Measurements from ENCODE around the gene MBD3L2B. TPM values are rescaled to one million over a fixed set of nuclear protein-coding genes. Genes with fewer than 3 reads are reported as not detected.
"Not testable (repeated sequence)": the region's sequence is repeated elsewhere in the genome, so short reads cannot be mapped to it uniquely, and the experiment has no call there.

MBD3L2B gene
- not detected for polyA plus RNA-seq (2013, experiment 1 of 4)
- polyA plus RNA-seq (2013, experiment 2 of 4), result not detected
- not detected for polyA plus RNA-seq (2013, experiment 3 of 4)
- not detected for polyA plus RNA-seq (2013, experiment 4 of 4)

GRCh38 chr19:7021331-7021730 is at the start of gene MBD3L2B:
MBD3L2B (minus strand) TSS chr19:7021431; CDS start chr19:7021397, 34 bp downstream.
- H3K4me3 ChIP-seq (ENCODE audit: insufficient read depth, low read depth, low read length); H3K27me3 ChIP-seq (ENCODE audit: control insufficient read depth, insufficient read depth, low read length, poor library complexity, severe bottlenecking); H3K36me3 ChIP-seq (ENCODE audit: control insufficient read depth, insufficient read depth, low read length); H3K9me3 ChIP-seq (ENCODE audit: control insufficient read depth, low read length); H3K4me1 ChIP-seq (ENCODE audit: control insufficient read depth, insufficient read depth, low read length); H3K27ac ChIP-seq (ENCODE audit: insufficient read depth, low read depth, low read length, poor library complexity, severe bottlenecking): not testable (repeated sequence)
- no CpG with 5 or more reads among the region's 6 CpGs for WGBS, 2 experiments

DNA sequence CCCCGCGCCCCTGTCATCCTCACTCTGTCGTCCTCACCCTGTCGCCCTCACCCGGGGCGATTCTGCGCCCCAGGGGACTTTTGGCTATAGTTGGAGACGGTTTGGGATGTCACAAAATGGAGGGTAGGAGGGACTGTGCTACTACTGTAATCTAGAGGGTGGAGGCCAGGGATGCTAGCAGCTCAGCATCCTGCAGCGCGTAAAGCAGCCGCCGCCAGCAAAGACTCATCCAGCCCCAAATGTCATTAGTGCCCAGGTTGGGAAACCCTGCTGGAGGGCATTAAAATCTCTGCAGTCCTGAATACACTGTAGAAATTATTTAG is 48.6 kb upstream of the MBD3L2B start:
- H3K27me3 ChIP-seq (ENCODE audit: control insufficient read depth, insufficient read depth, low read length, poor library complexity, severe bottlenecking), result no peaks in the 10 kb centered on the region
- WGBS, 2 experiments, result 2 to 3% methylated on average over 12 of the region's 12 CpGs
- no peaks in the 10 kb centered on the region for H3K9me3 ChIP-seq (ENCODE audit: control insufficient read depth, low read length)
- H3K36me3 ChIP-seq (ENCODE audit: control insufficient read depth, insufficient read depth, low read length), result peaks cover 13% of the 10 kb centered on the region
- H3K27ac ChIP-seq (ENCODE audit: insufficient read depth, low read depth, low read length, poor library complexity, severe bottlenecking), result no peak overlapping the region
- no peaks in the 10 kb centered on the region for H3K4me1 ChIP-seq (ENCODE audit: control insufficient read depth, insufficient read depth, low read length)
- H3K4me3 ChIP-seq (ENCODE audit: insufficient read depth, low read depth, low read length), result peak overlapping the region; percentile 99

DNA sequence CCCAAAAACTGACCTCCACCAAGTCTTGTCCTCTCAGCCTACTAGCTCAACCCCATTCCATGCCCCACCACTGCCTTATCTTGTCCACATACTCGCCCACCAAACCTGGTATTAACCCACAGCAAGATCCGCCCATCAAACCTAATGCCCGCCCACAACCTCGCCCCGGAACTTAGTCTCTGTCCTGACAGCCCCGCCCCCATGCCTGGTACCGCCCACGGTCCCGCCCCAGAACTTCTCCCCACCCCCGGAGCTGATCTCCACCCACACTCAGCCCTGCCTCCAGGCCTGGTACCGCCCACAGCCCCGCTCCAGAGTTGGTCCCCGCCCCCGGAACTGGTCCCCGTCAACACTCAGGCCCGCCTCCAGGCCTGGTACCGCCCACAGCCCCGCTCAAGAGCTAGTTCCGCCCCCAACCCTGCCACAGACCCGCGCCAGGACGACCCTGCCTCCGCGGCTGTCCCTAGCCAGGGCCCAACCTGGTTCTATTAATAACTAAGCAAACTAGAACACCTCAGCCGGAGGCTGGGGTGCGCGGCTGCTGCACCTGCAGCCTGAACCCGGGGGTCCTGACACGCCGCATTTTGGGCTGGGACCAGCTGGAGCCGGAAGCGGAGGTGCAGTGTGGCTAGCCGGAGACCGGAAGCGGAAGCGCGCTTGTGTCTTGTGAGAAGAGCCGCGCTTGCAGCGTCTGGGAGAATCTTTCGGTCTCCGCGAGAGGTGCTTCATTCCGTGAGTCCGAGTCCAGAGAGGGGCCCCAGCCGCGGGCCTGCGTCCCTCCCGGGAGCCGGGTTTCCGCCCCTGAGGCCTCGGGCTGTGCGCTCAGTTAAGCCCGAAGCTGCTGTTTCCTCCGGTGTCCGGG is 48.0 kb upstream of the MBD3L2B start, which contains the start of gene ZNF557:
ZNF557 (plus strand) TSS at position 662 of the 862 bp plus-strand sequence. CDS start 5,372 bp downstream, outside the sequence.
- Histone ChIP-seq H3K4me3 (ENCODE audit: insufficient read depth, low read depth, low read length) (peak within 1 kb of the TSS; percentile 99), H3K27ac (ENCODE audit: insufficient read depth, low read depth, low read length, poor library complexity, severe bottlenecking) (peak within 1 kb of the TSS; percentile 55), H3K9me3 (ENCODE audit: control insufficient read depth, low read length) (no peaks in the 10 kb centered on the region), H3K4me1 (ENCODE audit: control insufficient read depth, insufficient read depth, low read length) (no peaks in the 10 kb centered on the region), H3K36me3 (ENCODE audit: control insufficient read depth, insufficient read depth, low read length) (peaks cover 7% of the 10 kb centered on the region), H3K27me3 (ENCODE audit: control insufficient read depth, insufficient read depth, low read length, poor library complexity, severe bottlenecking) (no peaks in the 10 kb centered on the region)
- 1 to 2% methylated on average over 56 of the region's 56 CpGs for WGBS, 2 experiments

GRCh38 chr19:7068599-7068998 is 47.4 kb upstream of the MBD3L2B start:
- Histone ChIP-seq H3K4me1 (ENCODE audit: control insufficient read depth, insufficient read depth, low read length) (no peaks in the 10 kb centered on the region), H3K9me3 (ENCODE audit: control insufficient read depth, low read length) (no peaks in the 10 kb centered on the region), H3K27ac (ENCODE audit: insufficient read depth, low read depth, low read length, poor library complexity, severe bottlenecking) (no peak overlapping the region), H3K36me3 (ENCODE audit: control insufficient read depth, insufficient read depth, low read length) (peaks cover 4% of the 10 kb centered on the region), H3K27me3 (ENCODE audit: control insufficient read depth, insufficient read depth, low read length, poor library complexity, severe bottlenecking) (no peaks in the 10 kb centered on the region), H3K4me3 (ENCODE audit: insufficient read depth, low read depth, low read length) (peak overlapping the region; percentile 99)
- 83 to 89% methylated on average over 5 to 6 of the region's 6 CpGs for WGBS, 2 experiments

DNA sequence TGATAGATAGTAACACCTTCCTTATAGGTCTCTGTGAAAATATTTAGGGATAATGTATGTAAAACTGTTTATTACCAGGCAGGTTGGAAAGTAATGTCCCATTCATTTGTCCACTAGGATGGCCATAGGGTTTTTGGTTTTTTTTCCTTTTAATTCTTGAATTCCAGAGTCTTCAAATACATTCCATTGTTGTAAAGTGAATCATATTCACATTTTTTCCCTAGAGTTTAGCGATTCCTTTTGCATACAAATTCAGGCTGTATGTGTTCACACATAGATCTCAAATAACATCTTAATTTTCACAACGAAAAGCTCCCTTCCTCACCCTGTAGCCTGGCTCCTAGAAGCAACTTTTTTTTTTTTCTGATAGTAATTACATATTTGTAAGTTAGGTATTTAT is 46.5 kb upstream of the MBD3L2B start:
- Histone ChIP-seq H3K4me3 (ENCODE audit: insufficient read depth, low read depth, low read length) (no peak overlapping the region), H3K27me3 (ENCODE audit: control insufficient read depth, insufficient read depth, low read length, poor library complexity, severe bottlenecking) (no peaks in the 10 kb centered on the region), H3K9me3 (ENCODE audit: control insufficient read depth, low read length) (no peaks in the 10 kb centered on the region), H3K27ac (ENCODE audit: insufficient read depth, low read depth, low read length, poor library complexity, severe bottlenecking) (no peak overlapping the region), H3K36me3 (ENCODE audit: control insufficient read depth, insufficient read depth, low read length) (no peaks in the 10 kb centered on the region), H3K4me1 (ENCODE audit: control insufficient read depth, insufficient read depth, low read length) (no peaks in the 10 kb centered on the region)
- WGBS, 2 experiments, result 85 to 89% methylated on average over 1 of the region's 2 CpGs

DNA sequence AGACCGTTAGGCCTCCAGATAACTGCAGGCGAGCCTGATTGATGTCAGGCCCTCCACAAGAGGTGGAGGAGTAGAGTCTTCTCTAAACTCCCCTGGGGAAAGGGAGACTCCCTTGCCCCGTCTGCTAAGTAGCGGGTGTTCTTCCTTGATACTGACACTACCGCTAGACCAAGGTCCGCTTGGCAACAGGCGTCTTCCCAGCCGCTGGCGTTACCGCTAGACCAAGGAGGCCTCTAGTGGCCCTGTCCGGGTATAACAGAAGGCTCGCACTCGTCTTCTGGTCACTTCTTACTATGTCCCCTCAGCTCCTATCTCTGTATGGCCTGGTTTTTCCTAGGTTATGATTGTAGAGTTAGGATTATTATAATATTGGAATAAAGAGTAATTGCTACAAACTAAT is 45.9 kb upstream of the MBD3L2B start:
- not testable (repeated sequence) for H3K4me3 ChIP-seq (ENCODE audit: insufficient read depth, low read depth, low read length); H3K27me3 ChIP-seq (ENCODE audit: control insufficient read depth, insufficient read depth, low read length, poor library complexity, severe bottlenecking); H3K27ac ChIP-seq (ENCODE audit: insufficient read depth, low read depth, low read length, poor library complexity, severe bottlenecking); H3K4me1 ChIP-seq (ENCODE audit: control insufficient read depth, insufficient read depth, low read length); H3K9me3 ChIP-seq (ENCODE audit: control insufficient read depth, low read length); H3K36me3 ChIP-seq (ENCODE audit: control insufficient read depth, insufficient read depth, low read length)
- 50 to 55% methylated on average over 13 of the region's 13 CpGs for WGBS, 2 experiments

DNA sequence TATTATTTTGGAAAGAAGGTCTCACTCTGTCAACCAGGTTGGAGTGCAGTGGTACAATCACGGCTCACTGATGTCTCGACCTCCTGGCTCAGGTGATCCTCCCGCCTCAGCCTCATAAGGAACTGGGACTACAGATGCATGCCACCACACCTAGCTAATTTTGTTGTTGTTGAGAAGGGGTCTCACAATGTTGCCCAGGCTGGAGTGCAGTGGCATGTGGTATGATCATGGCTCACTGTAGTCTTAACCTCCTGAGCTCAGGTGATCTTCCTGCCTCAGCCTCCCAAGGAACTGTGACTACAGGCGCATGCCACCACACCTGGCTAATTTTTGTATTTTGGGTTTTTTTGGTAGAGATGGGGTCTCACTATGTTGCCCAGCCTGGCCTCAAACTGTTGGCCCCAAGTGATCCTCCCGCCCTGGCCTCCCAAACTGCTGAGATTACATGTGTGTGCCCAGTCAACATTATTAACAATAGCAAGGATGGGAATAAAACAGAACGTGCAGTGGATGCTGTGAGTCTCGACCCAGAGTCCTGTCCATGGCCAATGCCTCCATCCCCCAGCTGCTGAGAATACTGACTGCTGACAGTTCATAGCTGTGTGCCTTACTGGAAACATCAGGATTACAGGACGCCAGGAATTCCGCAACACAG is 42.7 kb upstream of the MBD3L2B start:
- H3K4me3 ChIP-seq (ENCODE audit: insufficient read depth, low read depth, low read length), result no peak overlapping the region
- 82 to 87% methylated on average over 9 of the region's 9 CpGs for WGBS, 2 experiments

GRCh38 chr19:7063339-7063738 is 42.1 kb upstream of the MBD3L2B start:
- no peaks in the 10 kb centered on the region for H3K27me3 ChIP-seq (ENCODE audit: control insufficient read depth, insufficient read depth, low read length, poor library complexity, severe bottlenecking)
- 84 to 85% methylated on average over 4 of the region's 4 CpGs for WGBS, 2 experiments
- H3K4me3 ChIP-seq (ENCODE audit: insufficient read depth, low read depth, low read length), result no peak overlapping the region
- no peaks in the 10 kb centered on the region for H3K9me3 ChIP-seq (ENCODE audit: control insufficient read depth, low read length)
- no peaks in the 10 kb centered on the region for H3K4me1 ChIP-seq (ENCODE audit: control insufficient read depth, insufficient read depth, low read length)
- no peaks in the 10 kb centered on the region for H3K36me3 ChIP-seq (ENCODE audit: control insufficient read depth, insufficient read depth, low read length)
- no peak overlapping the region for H3K27ac ChIP-seq (ENCODE audit: insufficient read depth, low read depth, low read length, poor library complexity, severe bottlenecking)

More for the DNA sequence above, 42.7 kb upstream of the MBD3L2B start:
- Histone ChIP-seq H3K27ac (ENCODE audit: insufficient read depth, low read depth, low read length, poor library complexity, severe bottlenecking) (no peak overlapping the region), H3K4me1 (ENCODE audit: control insufficient read depth, insufficient read depth, low read length) (no peaks in the 10 kb centered on the region), H3K27me3 (ENCODE audit: control insufficient read depth, insufficient read depth, low read length, poor library complexity, severe bottlenecking) (no peaks in the 10 kb centered on the region), H3K36me3 (ENCODE audit: control insufficient read depth, insufficient read depth, low read length) (no peaks in the 10 kb centered on the region), H3K9me3 (ENCODE audit: control insufficient read depth, low read length) (no peaks in the 10 kb centered on the region)

DNA sequence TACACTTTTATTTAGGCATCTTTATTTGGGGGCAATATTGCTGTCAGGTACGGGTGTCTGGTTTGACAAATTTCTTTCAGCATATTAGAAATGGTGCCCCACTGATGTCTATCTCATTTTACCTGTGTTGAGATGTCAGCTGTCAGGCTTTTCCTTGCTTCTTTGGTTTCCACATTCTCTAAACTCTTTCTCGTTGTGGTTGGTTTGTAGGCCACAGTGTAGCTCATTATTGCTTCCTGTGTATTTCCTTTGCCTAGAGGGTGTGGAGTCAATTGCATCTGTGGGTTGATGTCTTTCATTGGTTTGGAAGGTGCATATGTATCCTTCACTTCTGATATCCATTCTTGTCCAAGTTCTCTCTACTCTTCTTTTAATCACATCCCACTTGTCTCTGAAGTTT is 38.7 kb upstream of the MBD3L2B start:
- 43 to 67% methylated on average over 1 of the region's 2 CpGs for WGBS, 2 experiments
- H3K4me3 ChIP-seq (ENCODE audit: insufficient read depth, low read depth, low read length); H3K27ac ChIP-seq (ENCODE audit: insufficient read depth, low read depth, low read length, poor library complexity, severe bottlenecking); H3K4me1 ChIP-seq (ENCODE audit: control insufficient read depth, insufficient read depth, low read length); H3K36me3 ChIP-seq (ENCODE audit: control insufficient read depth, insufficient read depth, low read length); H3K27me3 ChIP-seq (ENCODE audit: control insufficient read depth, insufficient read depth, low read length, poor library complexity, severe bottlenecking); H3K9me3 ChIP-seq (ENCODE audit: control insufficient read depth, low read length): not testable (repeated sequence)

DNA sequence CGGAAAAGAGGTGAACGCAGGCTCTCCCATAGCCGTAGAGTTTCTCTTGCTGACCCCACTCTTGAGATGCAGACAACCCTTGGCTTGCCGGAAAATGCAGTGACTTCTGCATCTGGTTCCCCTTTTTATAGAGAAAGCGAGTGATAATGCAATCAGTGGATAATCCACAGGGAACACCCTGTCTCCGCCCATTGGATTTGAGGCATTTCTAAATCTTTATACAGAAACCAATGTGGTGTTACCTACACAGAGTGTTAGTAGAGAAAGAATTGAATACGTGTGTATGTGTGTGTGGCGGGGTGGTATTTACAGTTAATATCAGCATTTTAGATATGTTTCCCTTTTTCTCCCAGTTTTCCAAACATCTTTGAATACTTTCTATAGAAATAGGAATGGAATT is 37.3 kb upstream of the MBD3L2B start, which contains the start of gene MBD3L3:
MBD3L3 (minus strand) TSS at position 101 of the 400 bp plus-strand sequence; CDS start at position 30, 71 bp downstream.
- not testable (repeated sequence) for H3K4me3 ChIP-seq (ENCODE audit: insufficient read depth, low read depth, low read length); H3K27me3 ChIP-seq (ENCODE audit: control insufficient read depth, insufficient read depth, low read length, poor library complexity, severe bottlenecking); H3K36me3 ChIP-seq (ENCODE audit: control insufficient read depth, insufficient read depth, low read length); H3K9me3 ChIP-seq (ENCODE audit: control insufficient read depth, low read length); H3K4me1 ChIP-seq (ENCODE audit: control insufficient read depth, insufficient read depth, low read length); H3K27ac ChIP-seq (ENCODE audit: insufficient read depth, low read depth, low read length, poor library complexity, severe bottlenecking)
- WGBS, 2 experiments, result no CpG with 5 or more reads among the region's 8 CpGs

Data from ectodermal cell (in vitro differentiated cells).